CD4-positive, alpha-beta T cell treated with Interleukin-6 for 4 hours (primary cell): ENCODE data around the gene LDHAL6A.
"Not testable (repeated sequence)": the region's sequence is repeated elsewhere in the genome, so short reads cannot be mapped to it uniquely, and the experiment has no call there.

Experiments
- DNase-seq: peaks from one replicate; pipeline ENCODE4 v3.0.0-alpha.2; 2020; ENCODE audit warnings: mixed read lengths

The LDHAL6A gene

GRCh38 chr11:18455686-18456372, at the start of gene LDHAL6A:
Gene LDHAL6A (plus strand): TSS chr11:18455856. CDS start chr11:18456681, 825 bp downstream.
- peak; percentile 5 for DNase-seq

- not testable (repeated sequence) for DNase-seq
Measured at GRCh38 chr11:18407400-18407799, 48.3 kb upstream of the LDHAL6A start.

GRCh38 chr11:18408558-18409291, 46.9 kb upstream of the LDHAL6A start:
- DNase-seq = no peak

GRCh38 chr11:18416459-18416858, 39.2 kb upstream of the LDHAL6A start:
- no peak for DNase-seq

- no peak for DNase-seq
Measured at GRCh38 chr11:18419040-18419439, 36.6 kb upstream of the LDHAL6A start.

GRCh38 chr11:18420067-18420466, 35.6 kb upstream of the LDHAL6A start:
- no peak for DNase-seq

GRCh38 chr11:18427240-18427639, 28.4 kb upstream of the LDHAL6A start:
- DNase-seq = no peak

- DNase-seq = no peak
Measured at GRCh38 chr11:18429332-18429731, 26.3 kb upstream of the LDHAL6A start.

- no peak for DNase-seq
Measured at GRCh38 chr11:18438691-18439090, 17.0 kb upstream of the LDHAL6A start.

- no peak for DNase-seq
Measured at GRCh38 chr11:18449251-18449650, 6.4 kb upstream of the LDHAL6A start.

- DNase-seq = no peak
Measured at GRCh38 chr11:18452927-18453326, 2.7 kb upstream of the LDHAL6A start.

- DNase-seq = no peak
Measured at GRCh38 chr11:18457450-18457849, 1.8 kb downstream of the LDHAL6A start.

- no peak for DNase-seq
Measured at GRCh38 chr11:18459634-18460033, 4.0 kb downstream of the LDHAL6A start.

GRCh38 chr11:18461909-18462308, 6.3 kb downstream of the LDHAL6A start:
- no peak for DNase-seq

GRCh38 chr11:18463439-18463838, 7.8 kb downstream of the LDHAL6A start:
- DNase-seq = no peak

GRCh38 chr11:18466402-18466801, 10.7 kb downstream of the LDHAL6A start:
- DNase-seq = no peak

GRCh38 chr11:18468059-18468458, 12.4 kb downstream of the LDHAL6A start:
- DNase-seq = no peak

- no peak for DNase-seq
Measured at GRCh38 chr11:18468961-18469360, 13.3 kb downstream of the LDHAL6A start.

- no peak for DNase-seq
Measured at GRCh38 chr11:18471995-18472394, 16.3 kb downstream of the LDHAL6A start.

- DNase-seq = no peak
Measured at GRCh38 chr11:18472587-18472986, 16.9 kb downstream of the LDHAL6A start.

- no peak for DNase-seq
Measured at GRCh38 chr11:18479063-18479462, 23.4 kb downstream of the LDHAL6A start.

- no peak for DNase-seq
Measured at GRCh38 chr11:18485913-18486528, 30.4 kb downstream of the LDHAL6A start.

GRCh38 chr11:18490319-18490718, 34.7 kb downstream of the LDHAL6A start:
- DNase-seq = no peak
